GM12872 (cell line): ENCODE data around the gene HAT1.

ENCODE experiments used
- CTCF ChIP-seq: IDR thresholded peaks from 3 replicates; pipeline ENCODE4 v1.5.1; 2011; ENCODE audit warnings: low read depth, mild to moderate bottlenecking, low read length, moderate library complexity; ENCODE audit not compliant: insufficient read depth

HAT1 gene

GRCh38 chr2:172021074-172021931 is 99.0 kb downstream of the HAT1 start:
- TF ChIP-seq CTCF = no peak

- no peak for TF ChIP-seq CTCF
Measured at GRCh38 chr2:172021955-172022354, 99.7 kb downstream of the HAT1 start.

GRCh38 chr2:172031536-172031935 is 109.3 kb downstream of the HAT1 start:
- TF ChIP-seq CTCF = no peak
